Measurements from ENCODE around the gene DDX49.

GRCh38 chr19:18895038-18895823, 24.3 kb upstream of the DDX49 start:
- TF ChIP-seq POLR2A (IDR thresholded peaks at IDR 0.05): no peak
- no peak for TF ChIP-seq EP300 (IDR thresholded peaks at IDR 0.05)
- peak in 3 of 4 experiments; percentile 13 to 37 (median 14) for TF ChIP-seq CTCF (IDR thresholded peaks at IDR 0.05)

Data from gastroesophageal sphincter (tissue), 3 donors.